PFSK-1 (cell line): Measurements from ENCODE around the gene LRP4.

Source experiments
- FOXP2 ChIP-seq: optimal IDR thresholded peaks from 2 replicates; pipeline ENCODE3; 2011; ENCODE audit warnings: borderline replicate concordance, control low read depth, inconsistent platforms; ENCODE audit not compliant: insufficient read depth; ENCODE audit errors: extremely low read length, extremely low read depth
- POLR2AphosphoS5 ChIP-seq: IDR thresholded peaks from 2 replicates; pipeline ENCODE4 v1.6.1; 2012; ENCODE audit warnings: low read depth, mild to moderate bottlenecking, control low read depth, low read length, moderate library complexity
- REST ChIP-seq, 2 experiments: IDR thresholded peaks; 2 replicates each; pipeline versions ENCODE4 v1.6.1 to v1.8.0; 2011 to 2012; ENCODE audit warnings: low read depth in 2 of 2, low read length in 2 of 2, control low read depth in 1 of 2, inconsistent platforms in 1 of 2, mild to moderate bottlenecking in 1 of 2, moderate library complexity in 1 of 2; ENCODE audit not compliant: insufficient read depth in 1 of 2
- SIN3A ChIP-seq: IDR thresholded peaks from 2 replicates; pipeline ENCODE4 v1.6.1; 2012; ENCODE audit warnings: mild to moderate bottlenecking, low read length, moderate library complexity, borderline replicate concordance; ENCODE audit not compliant: insufficient read depth
- TAF1 ChIP-seq: IDR thresholded peaks from 2 replicates; pipeline ENCODE4 v1.6.1; 2012; ENCODE audit warnings: low read length, control low read depth, borderline replicate concordance; ENCODE audit not compliant: insufficient read depth

Gene LRP4

DNA sequence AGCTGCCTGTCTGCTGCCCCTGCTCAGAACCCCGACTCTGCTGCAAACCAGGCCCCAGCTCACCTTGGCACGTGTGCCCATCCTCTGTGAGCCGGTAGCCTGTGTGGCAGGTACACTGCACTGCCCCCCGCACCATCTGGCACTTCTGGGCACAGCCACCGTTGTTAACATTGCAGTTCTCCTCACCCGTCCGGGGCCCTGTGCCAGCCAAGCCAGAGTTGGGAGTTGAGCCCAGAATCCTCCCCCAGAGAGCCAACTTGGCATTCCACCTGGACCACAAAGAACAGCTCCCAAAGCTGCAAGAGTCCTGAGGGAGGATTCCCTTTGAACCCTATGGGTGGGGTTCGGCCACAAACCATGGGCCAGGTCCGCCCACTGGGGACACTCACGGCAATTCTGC is 22.5 kb downstream of the LRP4 start:
- TF ChIP-seq REST (IDR thresholded peaks at IDR 0.05; ENCODE audit: insufficient read depth in 1 of 2, low read depth in 2 of 2, low read length in 2 of 2) (no peak), SIN3A (no peak), TAF1 (no peak), POLR2AphosphoS5 (no peak), FOXP2 (no peak)

GRCh38 chr11:46894961-46895360 is 23.4 kb downstream of the LRP4 start:
- no peak for TF ChIP-seq FOXP2
- TF ChIP-seq SIN3A = no peak
- no peak for TF ChIP-seq TAF1
- TF ChIP-seq POLR2AphosphoS5 = no peak
- no peak for TF ChIP-seq REST (IDR thresholded peaks at IDR 0.05; ENCODE audit: insufficient read depth in 1 of 2, low read depth in 2 of 2, low read length in 2 of 2)

- TF ChIP-seq REST (IDR thresholded peaks at IDR 0.05; ENCODE audit: insufficient read depth in 1 of 2, low read depth in 2 of 2, low read length in 2 of 2) (no peak), POLR2AphosphoS5 (no peak), TAF1 (no peak), SIN3A (no peak), FOXP2 (no peak)
These were observed 23.8 kb downstream of the LRP4 start for GRCh38 chr11:46894506-46894905.

- TF ChIP-seq FOXP2 (no peak), REST (IDR thresholded peaks at IDR 0.05; ENCODE audit: insufficient read depth in 1 of 2, low read depth in 2 of 2, low read length in 2 of 2) (no peak), TAF1 (no peak), SIN3A (no peak), POLR2AphosphoS5 (no peak)
These were observed 25.5 kb downstream of the LRP4 start for GRCh38 chr11:46892838-46893237.

GRCh38 chr11:46892109-46892508 is 26.2 kb downstream of the LRP4 start:
- no peak for TF ChIP-seq POLR2AphosphoS5
- TF ChIP-seq FOXP2 = no peak
- no peak for TF ChIP-seq SIN3A
- no peak for TF ChIP-seq TAF1
- TF ChIP-seq REST (IDR thresholded peaks at IDR 0.05; ENCODE audit: insufficient read depth in 1 of 2, low read depth in 2 of 2, low read length in 2 of 2) = no peak
